A549 treated with Hydrocortisone at 1 μM for 4 hours (cell line): ENCODE measurements around the gene SH2D2A. TPM values are rescaled to one million over a fixed set of nuclear protein-coding genes. Genes with fewer than 3 reads are reported as not detected.

Experiments
- total RNA-seq: library from RNA; stranded (reverse); fragments of 200-300 nt; extraction: Qiagen RNA extraction; gene quantifications from 5 replicates; pipeline ENCODE4 v1.2.3, GENCODE V29; 2022

SH2D2A gene
- total RNA-seq = 3.0 to 3.8 TPM (median 3.7 TPM) in 5 replicates

GRCh38 chr1:156816561-156817328 is at the start of gene SH2D2A:
Gene SH2D2A, minus strand, starts transcription at chr1:156816848. Its CDS starts 140 bp downstream, at chr1:156816708.

GRCh38 chr1:156860628-156861423 is 44.2 kb upstream of the SH2D2A start, which contains the start of gene NTRK1:
Gene NTRK1, plus strand, starts transcription at chr1:156860865. Its CDS starts 70 bp downstream, at chr1:156860935.

GRCh38 chr1:156858959-156859522 is 42.4 kb upstream of the SH2D2A start, which contains the start of gene INSRR:
Gene INSRR, minus strand, starts transcription at chr1:156859117. Its CDS starts 496 bp downstream, at chr1:156858621.

GRCh38 chr1:156767101-156767878 is 49.4 kb downstream of the SH2D2A start, which contains the start of gene PRCC:
Gene PRCC, plus strand, starts transcription at chr1:156767535. Its CDS starts 237 bp downstream, at chr1:156767772.

Other genes with a start within 250 kb of the SH2D2A start
- 13.4 to 17.9 TPM (median 16.5 TPM) in 5 replicates for gene IQGAP3, start 244.3 kb downstream of the SH2D2A start, total RNA-seq
- not detected in 5 replicates for gene TTC24, start 237.1 kb downstream of the SH2D2A start, total RNA-seq
- gene NAXE, start 225.1 kb downstream of the SH2D2A start, total RNA-seq = 138 to 170 TPM (median 165 TPM) in 5 replicates
- gene GPATCH4, start 215.4 kb downstream of the SH2D2A start, total RNA-seq = 60.8 to 107 TPM (median 64.5 TPM) in 5 replicates
- 0.14 to 0.47 TPM (median 0.20 TPM) in 5 replicates for gene HAPLN2, start 197.4 kb downstream of the SH2D2A start, total RNA-seq
- 0.12 to 0.13 TPM in 2 of 5 replicates, not detected in the others for gene BCAN, start 174.7 kb downstream of the SH2D2A start, total RNA-seq
- gene NES, start 139.4 kb downstream of the SH2D2A start, total RNA-seq = 1.0 to 1.5 TPM (median 1.2 TPM) in 5 replicates
- 7.2 to 12.0 TPM (median 7.8 TPM) in 5 replicates for gene CRABP2, start 111.3 kb downstream of the SH2D2A start, total RNA-seq
- gene METTL25B, start 88.4 kb downstream of the SH2D2A start, total RNA-seq = 22.7 to 26.6 TPM (median 25.3 TPM) in 5 replicates
- gene ISG20L2, start 88.1 kb downstream of the SH2D2A start, total RNA-seq = 37.3 to 57.8 TPM (median 43.3 TPM) in 5 replicates
- gene MRPL24, start 75.8 kb downstream of the SH2D2A start, total RNA-seq = 166 to 208 TPM (median 194 TPM) in 5 replicates
- gene HDGF, start 65.2 kb downstream of the SH2D2A start, total RNA-seq = 410 to 475 TPM (median 429 TPM) in 5 replicates
- 69.9 to 79.4 TPM (median 75.6 TPM) in 5 replicates for gene PRCC, start 49.3 kb downstream of the SH2D2A start, total RNA-seq
- gene INSRR, start 42.3 kb upstream of the SH2D2A start, total RNA-seq = not detected in 5 replicates
- 0.09 to 0.25 TPM (median 0.18 TPM) in 5 replicates for gene NTRK1, start 44.0 kb upstream of the SH2D2A start, total RNA-seq
- gene PEAR1, start 76.9 kb upstream of the SH2D2A start, total RNA-seq = 5.9 to 7.6 TPM (median 6.4 TPM) in 5 replicates
- 0.05 to 0.23 TPM (median 0.17 TPM) in 5 replicates for gene LRRC71, start 103.8 kb upstream of the SH2D2A start, total RNA-seq
- gene ARHGEF11, start 228.9 kb upstream of the SH2D2A start, total RNA-seq = 16.0 to 18.6 TPM (median 17.6 TPM) in 5 replicates